ENCODE data around the gene POTEJ. TPM values are rescaled to one million over a fixed set of nuclear protein-coding genes. Genes with fewer than 3 reads are reported as not detected.
A peak's percentile ranks its signal among the peaks of the same experiment; 100 is the strongest.
"Not testable (repeated sequence)": the region's sequence is repeated elsewhere in the genome, so short reads cannot be mapped to it uniquely, and the experiment has no call there.

POTEJ gene
- total and polyA plus RNA-seq, 2 donors (not counting 1 experiment from before 2014, with no cell fraction given) = not detected

- H2AFZ ChIP-seq (ENCODE audit: insufficient read depth, low read depth, low read length, poor library complexity, severe bottlenecking); H3K27me3 Mint-ChIP-seq; H3K4me3 Mint-ChIP-seq; H3K9me3 Mint-ChIP-seq (ENCODE audit: insufficient read depth); POLR2A ChIA-PET; ATAC-seq (ENCODE audit: low read depth); H3K79me2 ChIP-seq (ENCODE audit: control insufficient read depth, insufficient read depth, low read length); H3K9me3 ChIP-seq (ENCODE audit: control extremely low read depth in 1 of 3, control insufficient read depth in 2 of 3, insufficient read depth in 1 of 3, low read length in 2 of 3); CTCF ChIA-PET; intact Hi-C loops (cut with micrococcal nuclease); H3K4me3 ChIP-seq (ENCODE audit: control extremely low read depth in 1 of 5, extremely low read depth in 1 of 5, insufficient read depth in 1 of 5, low read depth in 2 of 5, low read length in 4 of 5); H3K36me3 ChIP-seq (replicated peaks in 1 of 2; ENCODE audit: control extremely low read depth in 1 of 2, control insufficient read depth in 1 of 2, extremely low read depth in 1 of 2, insufficient read depth in 2 of 2, low read length in 1 of 2); H3K4me1 ChIP-seq (ENCODE audit: control insufficient read depth in 2 of 2, insufficient read depth in 2 of 2, low read length in 2 of 2); H3K9ac ChIP-seq (ENCODE audit: low read length); H3K27me3 ChIP-seq (replicated peaks in 1 of 4; ENCODE audit: control extremely low read depth in 1 of 4, control insufficient read depth in 3 of 4, insufficient read depth in 4 of 4, low read length in 3 of 4); H3K4me2 ChIP-seq (replicated peaks; ENCODE audit: low read depth, low read length, poor library complexity, severe bottlenecking); DNase-seq; H4K20me1 ChIP-seq (ENCODE audit: control insufficient read depth, insufficient read depth, low read length, poor library complexity, severe bottlenecking); H3K4me1 Mint-ChIP-seq; H3K27ac Mint-ChIP-seq; H3K27ac ChIP-seq (ENCODE audit: low read length in 2 of 2): not testable (repeated sequence)
- WGBS (ENCODE audit: insufficient coverage) = 50% methylated on average over 2 of the region's 8 CpGs
These were observed 20.9 kb upstream of the POTEJ start for GRCh38 chr2:130590170-130590841.

- H3K79me2 ChIP-seq (ENCODE audit: control insufficient read depth, insufficient read depth, low read length); H3K27me3 Mint-ChIP-seq; H3K4me2 ChIP-seq (replicated peaks; ENCODE audit: low read depth, low read length, poor library complexity, severe bottlenecking); H3K4me3 ChIP-seq (ENCODE audit: control extremely low read depth in 1 of 5, extremely low read depth in 1 of 5, insufficient read depth in 1 of 5, low read depth in 2 of 5, low read length in 4 of 5); DNase-seq; H3K9me3 ChIP-seq (ENCODE audit: control extremely low read depth in 1 of 3, control insufficient read depth in 2 of 3, insufficient read depth in 1 of 3, low read length in 2 of 3); H2AFZ ChIP-seq (ENCODE audit: insufficient read depth, low read depth, low read length, poor library complexity, severe bottlenecking); H3K27ac Mint-ChIP-seq; H3K27me3 ChIP-seq (replicated peaks in 1 of 4; ENCODE audit: control extremely low read depth in 1 of 4, control insufficient read depth in 3 of 4, insufficient read depth in 4 of 4, low read length in 3 of 4); ATAC-seq (ENCODE audit: low read depth); H3K4me3 Mint-ChIP-seq; H3K9ac ChIP-seq (ENCODE audit: low read length); intact Hi-C loops (cut with micrococcal nuclease); CTCF ChIA-PET; H3K9me3 Mint-ChIP-seq (ENCODE audit: insufficient read depth); H3K4me1 ChIP-seq (ENCODE audit: control insufficient read depth in 2 of 2, insufficient read depth in 2 of 2, low read length in 2 of 2); H3K4me1 Mint-ChIP-seq; H3K36me3 ChIP-seq (replicated peaks in 1 of 2; ENCODE audit: control extremely low read depth in 1 of 2, control insufficient read depth in 1 of 2, extremely low read depth in 1 of 2, insufficient read depth in 2 of 2, low read length in 1 of 2); POLR2A ChIA-PET; H4K20me1 ChIP-seq (ENCODE audit: control insufficient read depth, insufficient read depth, low read length, poor library complexity, severe bottlenecking); H3K27ac ChIP-seq (ENCODE audit: low read length in 2 of 2): not testable (repeated sequence)
- 10% methylated on average over 2 of the region's 7 CpGs for WGBS (ENCODE audit: insufficient coverage)
These were observed 20.3 kb upstream of the POTEJ start for GRCh38 chr2:130590842-130591359.

GRCh38 chr2:130592791-130593414 is 18.3 kb upstream of the POTEJ start:
- ATAC-seq (ENCODE audit: low read depth); H3K4me3 ChIP-seq (ENCODE audit: control extremely low read depth in 1 of 5, extremely low read depth in 1 of 5, insufficient read depth in 1 of 5, low read depth in 2 of 5, low read length in 4 of 5); H3K36me3 ChIP-seq (replicated peaks in 1 of 2; ENCODE audit: control extremely low read depth in 1 of 2, control insufficient read depth in 1 of 2, extremely low read depth in 1 of 2, insufficient read depth in 2 of 2, low read length in 1 of 2); H3K79me2 ChIP-seq (ENCODE audit: control insufficient read depth, insufficient read depth, low read length); H3K27ac Mint-ChIP-seq; H3K9ac ChIP-seq (ENCODE audit: low read length); intact Hi-C loops (cut with micrococcal nuclease); H3K27me3 ChIP-seq (replicated peaks in 1 of 4; ENCODE audit: control extremely low read depth in 1 of 4, control insufficient read depth in 3 of 4, insufficient read depth in 4 of 4, low read length in 3 of 4); H2AFZ ChIP-seq (ENCODE audit: insufficient read depth, low read depth, low read length, poor library complexity, severe bottlenecking); H3K9me3 ChIP-seq (ENCODE audit: control extremely low read depth in 1 of 3, control insufficient read depth in 2 of 3, insufficient read depth in 1 of 3, low read length in 2 of 3); POLR2A ChIA-PET; H3K9me3 Mint-ChIP-seq (ENCODE audit: insufficient read depth); H3K4me1 ChIP-seq (ENCODE audit: control insufficient read depth in 2 of 2, insufficient read depth in 2 of 2, low read length in 2 of 2); CTCF ChIA-PET; H3K4me3 Mint-ChIP-seq; H3K27ac ChIP-seq (ENCODE audit: low read length in 2 of 2); H3K4me2 ChIP-seq (replicated peaks; ENCODE audit: low read depth, low read length, poor library complexity, severe bottlenecking); H3K27me3 Mint-ChIP-seq; H4K20me1 ChIP-seq (ENCODE audit: control insufficient read depth, insufficient read depth, low read length, poor library complexity, severe bottlenecking); H3K4me1 Mint-ChIP-seq: not testable (repeated sequence)
- DNase-seq = peak; percentile 0
- 26% methylated on average over 4 of the region's 40 CpGs for WGBS (ENCODE audit: insufficient coverage)

- H3K9me3 Mint-ChIP-seq (ENCODE audit: insufficient read depth); H3K4me2 ChIP-seq (replicated peaks; ENCODE audit: low read depth, low read length, poor library complexity, severe bottlenecking); H4K20me1 ChIP-seq (ENCODE audit: control insufficient read depth, insufficient read depth, low read length, poor library complexity, severe bottlenecking); H3K27me3 Mint-ChIP-seq; H3K9me3 ChIP-seq (ENCODE audit: control extremely low read depth in 1 of 3, control insufficient read depth in 2 of 3, insufficient read depth in 1 of 3, low read length in 2 of 3); H3K27ac Mint-ChIP-seq; H2AFZ ChIP-seq (ENCODE audit: insufficient read depth, low read depth, low read length, poor library complexity, severe bottlenecking); H3K4me1 ChIP-seq (ENCODE audit: control insufficient read depth in 2 of 2, insufficient read depth in 2 of 2, low read length in 2 of 2); intact Hi-C loops (cut with micrococcal nuclease); H3K36me3 ChIP-seq (replicated peaks in 1 of 2; ENCODE audit: control extremely low read depth in 1 of 2, control insufficient read depth in 1 of 2, extremely low read depth in 1 of 2, insufficient read depth in 2 of 2, low read length in 1 of 2); CTCF ChIA-PET; H3K4me1 Mint-ChIP-seq; H3K4me3 ChIP-seq (ENCODE audit: control extremely low read depth in 1 of 5, extremely low read depth in 1 of 5, insufficient read depth in 1 of 5, low read depth in 2 of 5, low read length in 4 of 5); H3K79me2 ChIP-seq (ENCODE audit: control insufficient read depth, insufficient read depth, low read length); H3K27ac ChIP-seq (ENCODE audit: low read length in 2 of 2); H3K9ac ChIP-seq (ENCODE audit: low read length); H3K27me3 ChIP-seq (replicated peaks in 1 of 4; ENCODE audit: control extremely low read depth in 1 of 4, control insufficient read depth in 3 of 4, insufficient read depth in 4 of 4, low read length in 3 of 4); DNase-seq; POLR2A ChIA-PET; ATAC-seq (ENCODE audit: low read depth); H3K4me3 Mint-ChIP-seq: not testable (repeated sequence)
- WGBS (ENCODE audit: insufficient coverage) = no CpG with 5 or more reads among the region's 4 CpGs
These were observed 17.2 kb upstream of the POTEJ start for GRCh38 chr2:130594011-130594410.

All from B cell (primary cell).